Psoas muscle (tissue), 8 donors: ENCODE data around the gene WWOX. TPM values are rescaled to one million over a fixed set of nuclear protein-coding genes. Genes with fewer than 3 reads are reported as not detected.

ENCODE experiments used
- ATAC-seq, 4 donors: fragments of 200-7000 bp; cut with Tn5 transposase; one replicate each; pipeline ENCODE4 v1.9.1; 2020; ENCODE audit warnings: moderate library complexity in 3 of 4, mild to moderate bottlenecking in 2 of 4
- DNase-seq, 2 donors: peaks; one replicate each; pipeline ENCODE4 v3.0.0-alpha.2; 2020
- H3K27ac ChIP-seq: fragments of 200-600 bp; one replicate; pipeline ENCODE4 v1.8.0; 2022
- H3K27me3 ChIP-seq, 3 donors: fragments of 200-600 bp in 1 of 3; one replicate each; pipeline versions ENCODE4 v1.6.1 to v1.8.0; 2013 to 2022; ENCODE audit warnings: low read length in 2 of 3, mild to moderate bottlenecking in 2 of 3, moderate library complexity in 1 of 3; ENCODE audit not compliant: insufficient read depth in 3 of 3
- H3K36me3 ChIP-seq, 2 donors: fragments of 200-600 bp in 1 of 2; one replicate each; pipeline versions ENCODE4 v1.6.1 to v1.8.0; 2013 to 2022; ENCODE audit warnings: low read depth in 1 of 2, mild to moderate bottlenecking in 1 of 2, moderate library complexity in 1 of 2; ENCODE audit not compliant: insufficient read depth in 1 of 2
- H3K4me1 ChIP-seq: fragments of 200-600 bp; one replicate; pipeline ENCODE4 v1.8.0; 2022
- H3K4me3 ChIP-seq: fragments of 200-600 bp; one replicate; pipeline ENCODE4 v1.8.0; 2022; ENCODE audit warnings: mild to moderate bottlenecking
- H3K9me3 ChIP-seq: fragments of 200-600 bp; one replicate; pipeline ENCODE4 v1.8.0; 2022
- WGBS, 3 donors: extraction: QIAGEN DNeasy Blood & Tissue Kit; methylation state at CpG; one replicate each; pipeline versions ENCODE4 v1.1.6 to v1.1.7; 2013; 5-methylcytosine and 5-hydroxymethylcytosine counted together
- intact Hi-C, 2 donors: fragments of 100-400 bp; cut with DNase I; formaldehyde crosslinking; loops; one replicate each; pipeline versions ENCODE4 v1.11.0 to v1.14.2; 2022
- polyA plus RNA-seq, 3 donors: library from polyadenylated mRNA; stranded (reverse); fragments of 200-250 nt; gene quantifications; one replicate each; pipeline ENCODE4 v1.2.3, GENCODE V29; 2013
- total RNA-seq, 4 donors: library from RNA; stranded (reverse); fragmentation: NEBNext Ultra II Directional in 2 of 4; extraction: Animal tissue kit (Norgen Biotek cat#: 25700) in 2 of 4; gene quantifications; one replicate each; pipeline versions ENCODE4 v1.2.1 to v1.2.4, GENCODE V29; 2021 to 2023
- TF ChIP-seq, protein P1 (sequence below): fragments of 200-600 bp; IDR thresholded peaks from one replicate; pipeline ENCODE4 v1.8.0; 2022; ENCODE audit warnings: antibody characterized with exemption
- donor health status: healthy with polysubstance abuse.
- donor health status: DM: no; HTN: no; CAD: no; lungs with moderate emphysema.
- donor health status: Bipolar disorder and iron deficiency.
- donor health status: healthy.
- donor health status: DM: yes; HTN: yes; CAD: no.
- donor health status: DM: no; HTN: no; CAD: no.
- donor health status: DM: no; HTN: no; CAD: no.
- donor health status: DM: yes; HTN: yes; CAD: no.

WWOX gene
- total and polyA plus RNA-seq, 7 donors = 3.1 to 6.6 (median 5.0) TPM

GRCh38 chr16:79004309-79004708 lies 904.9 kb downstream of the WWOX start:
- peaks cover 3% of the 10 kb centered on the region for H3K4me1 ChIP-seq
- intact Hi-C loops = no loop called here
- no peak overlapping the region for H3K27ac ChIP-seq
- ATAC-seq (peak in 1 of 4 donors; percentile 40), DNase-seq (no peak)
- peaks cover 0 to 2% (median 0%) of the 10 kb centered on the region in 3 donors for H3K27me3 ChIP-seq
- H3K9me3 ChIP-seq = no peaks in the 10 kb centered on the region
- TF ChIP-seq, protein P1, sequence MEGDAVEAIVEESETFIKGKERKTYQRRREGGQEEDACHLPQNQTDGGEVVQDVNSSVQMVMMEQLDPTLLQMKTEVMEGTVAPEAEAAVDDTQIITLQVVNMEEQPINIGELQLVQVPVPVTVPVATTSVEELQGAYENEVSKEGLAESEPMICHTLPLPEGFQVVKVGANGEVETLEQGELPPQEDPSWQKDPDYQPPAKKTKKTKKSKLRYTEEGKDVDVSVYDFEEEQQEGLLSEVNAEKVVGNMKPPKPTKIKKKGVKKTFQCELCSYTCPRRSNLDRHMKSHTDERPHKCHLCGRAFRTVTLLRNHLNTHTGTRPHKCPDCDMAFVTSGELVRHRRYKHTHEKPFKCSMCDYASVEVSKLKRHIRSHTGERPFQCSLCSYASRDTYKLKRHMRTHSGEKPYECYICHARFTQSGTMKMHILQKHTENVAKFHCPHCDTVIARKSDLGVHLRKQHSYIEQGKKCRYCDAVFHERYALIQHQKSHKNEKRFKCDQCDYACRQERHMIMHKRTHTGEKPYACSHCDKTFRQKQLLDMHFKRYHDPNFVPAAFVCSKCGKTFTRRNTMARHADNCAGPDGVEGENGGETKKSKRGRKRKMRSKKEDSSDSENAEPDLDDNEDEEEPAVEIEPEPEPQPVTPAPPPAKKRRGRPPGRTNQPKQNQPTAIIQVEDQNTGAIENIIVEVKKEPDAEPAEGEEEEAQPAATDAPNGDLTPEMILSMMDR = no peak
- 31 to 55% (median 42%) methylated on average over 12 of the region's 12 CpGs for WGBS, 3 donors
- H3K36me3 ChIP-seq = no peaks in the 10 kb centered on the region
- no peak overlapping the region for H3K4me3 ChIP-seq

DNA sequence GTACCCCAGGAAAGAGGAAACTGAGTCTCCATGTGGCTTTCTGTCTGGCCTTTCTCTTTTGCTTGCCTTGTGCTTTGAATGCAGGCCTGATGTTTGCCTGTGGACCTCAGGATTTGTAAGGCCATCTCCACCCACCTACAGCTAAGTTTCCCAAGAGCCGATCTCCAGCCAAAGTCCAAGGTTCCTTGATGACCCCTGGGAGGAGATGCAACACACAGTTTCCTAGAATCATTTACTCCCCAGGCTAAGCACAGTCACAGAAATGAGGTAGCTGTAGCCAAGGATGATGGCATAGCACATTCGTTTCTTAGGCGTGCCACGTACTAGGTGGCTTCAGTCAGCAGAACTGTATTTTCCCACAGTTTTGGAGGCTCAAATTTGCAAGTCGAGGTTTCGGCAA lies 905.6 kb downstream of the WWOX start:
- WGBS, 3 donors = 94 to 96% (median 94%) methylated on average over 6 of the region's 6 CpGs
- H3K27me3 ChIP-seq = peaks cover 0 to 2% (median 0%) of the 10 kb centered on the region in 3 donors
- no peak for DNase-seq
- H3K27ac ChIP-seq = no peak overlapping the region
- no peaks in the 10 kb centered on the region for H3K36me3 ChIP-seq
- ATAC-seq = no peak
- TF ChIP-seq, protein P1 = no peak
- H3K9me3 ChIP-seq = no peaks in the 10 kb centered on the region
- intact Hi-C loops = no loop called here
- H3K4me1 ChIP-seq = peaks cover 3% of the 10 kb centered on the region
- no peak overlapping the region for H3K4me3 ChIP-seq

- Histone ChIP-seq H3K4me1 (peaks cover 3% of the 10 kb centered on the region), H3K27ac (no peak overlapping the region), H3K36me3 (no peaks in the 10 kb centered on the region), H3K9me3 (no peaks in the 10 kb centered on the region), H3K4me3 (no peak overlapping the region), H3K27me3 (peaks cover 0 to 2% (median 0%) of the 10 kb centered on the region in 3 donors)
- no peak for DNase-seq
- WGBS, 3 donors = 97 to 100% (median 99%) methylated on average over 8 of the region's 8 CpGs
- intact Hi-C loops = no loop called here
- TF ChIP-seq, protein P1 = no peak
- ATAC-seq = no peak
Measured at GRCh38 chr16:79006206-79006605, 906.8 kb downstream of the WWOX start.

- Histone ChIP-seq H3K36me3 (no peaks in the 10 kb centered on the region), H3K27me3 (peaks cover 0 to 2% (median 0%) of the 10 kb centered on the region in 3 donors), H3K9me3 (no peaks in the 10 kb centered on the region), H3K4me1 (peaks cover 3% of the 10 kb centered on the region), H3K4me3 (no peak overlapping the region), H3K27ac (no peak overlapping the region)
- TF ChIP-seq, protein P1 = no peak
- ATAC-seq = no peak
- WGBS, 3 donors = 50 to 72% (median 54%) methylated on average over 5 of the region's 5 CpGs
- intact Hi-C loops = no loop called here
- DNase-seq = no peak
Measured at GRCh38 chr16:79006765-79007164, 907.3 kb downstream of the WWOX start.

- Histone ChIP-seq H3K36me3 (no peaks in the 10 kb centered on the region), H3K4me1 (peaks cover 3% of the 10 kb centered on the region), H3K9me3 (no peaks in the 10 kb centered on the region), H3K4me3 (no peak overlapping the region), H3K27me3 (peaks cover 0 to 2% (median 0%) of the 10 kb centered on the region in 3 donors), H3K27ac (no peak overlapping the region)
- TF ChIP-seq, protein P1 = no peak
- intact Hi-C loops = no loop called here
- 93 to 99% (median 96%) methylated on average over 3 of the region's 3 CpGs for WGBS, 3 donors
- no peak for DNase-seq
- no peak for ATAC-seq
Measured at GRCh38 chr16:79007614-79008013, 908.2 kb downstream of the WWOX start.
